GM21515 (cell line): Measurements from ENCODE around the gene CD300H.
"Not testable (repeated sequence)": the region's sequence is repeated elsewhere in the genome, so short reads cannot be mapped to it uniquely, and the experiment has no call there.

Experiments
- ATAC-seq: cut with Tn5 transposase; IDR thresholded peaks from one replicate; pipeline ENCODE4 v1.9.1; 2021; ENCODE audit not compliant: unreplicated experiment

CD300H gene

GRCh38 chr17:74585711-74586110 is 18.4 kb upstream of the CD300H start:
- no peak for ATAC-seq

GRCh38 chr17:74584292-74585060 is 17.2 kb upstream of the CD300H start:
- no peak for ATAC-seq

GRCh38 chr17:74582633-74583032 is 15.3 kb upstream of the CD300H start:
- ATAC-seq, result no peak

- no peak for ATAC-seq
Observed at GRCh38 chr17:74579900-74580299, 12.6 kb upstream of the CD300H start.

GRCh38 chr17:74578979-74579378 is 11.7 kb upstream of the CD300H start:
- ATAC-seq, result no peak

GRCh38 chr17:74574489-74575142 is 7.3 kb upstream of the CD300H start:
- ATAC-seq, result no peak

- ATAC-seq, result not testable (repeated sequence)
Observed at GRCh38 chr17:74573635-74574034, 6.3 kb upstream of the CD300H start.

- ATAC-seq, result no peak
Observed at GRCh38 chr17:74573169-74573568, 5.9 kb upstream of the CD300H start.

- no peak for ATAC-seq
Observed at GRCh38 chr17:74571621-74572270, 4.4 kb upstream of the CD300H start.

- ATAC-seq, result no peak
Observed at GRCh38 chr17:74569020-74570003, 2.0 kb upstream of the CD300H start.

- ATAC-seq, result no peak
Observed at GRCh38 chr17:74568106-74568873, 981 bp upstream of the CD300H start.

- ATAC-seq, result no peak
Observed at GRCh38 chr17:74566132-74566753, 1.1 kb downstream of the CD300H start.

- no peak for ATAC-seq
Observed at GRCh38 chr17:74565126-74565525, 2.2 kb downstream of the CD300H start.

GRCh38 chr17:74563358-74563757 is 4.0 kb downstream of the CD300H start:
- no peak for ATAC-seq

GRCh38 chr17:74561586-74561985 is 5.7 kb downstream of the CD300H start:
- no peak for ATAC-seq

- ATAC-seq, result no peak
Observed at GRCh38 chr17:74558882-74559519, 8.3 kb downstream of the CD300H start.

GRCh38 chr17:74558402-74558801 is 8.9 kb downstream of the CD300H start:
- not testable (repeated sequence) for ATAC-seq

- ATAC-seq, result no peak
Observed at GRCh38 chr17:74555427-74555940, 11.8 kb downstream of the CD300H start.

GRCh38 chr17:74554909-74555308 is 12.4 kb downstream of the CD300H start:
- ATAC-seq, result no peak
